ENCODE measurements around the gene COPS9. TPM values are rescaled to one million over a fixed set of nuclear protein-coding genes. Genes with fewer than 3 reads are reported as not detected.
A peak's percentile ranks its signal among the peaks of the same experiment; 100 is the strongest.

The COPS9 gene
- total RNA-seq, 1 donor from 2014 or later: 190 TPM

DNA sequence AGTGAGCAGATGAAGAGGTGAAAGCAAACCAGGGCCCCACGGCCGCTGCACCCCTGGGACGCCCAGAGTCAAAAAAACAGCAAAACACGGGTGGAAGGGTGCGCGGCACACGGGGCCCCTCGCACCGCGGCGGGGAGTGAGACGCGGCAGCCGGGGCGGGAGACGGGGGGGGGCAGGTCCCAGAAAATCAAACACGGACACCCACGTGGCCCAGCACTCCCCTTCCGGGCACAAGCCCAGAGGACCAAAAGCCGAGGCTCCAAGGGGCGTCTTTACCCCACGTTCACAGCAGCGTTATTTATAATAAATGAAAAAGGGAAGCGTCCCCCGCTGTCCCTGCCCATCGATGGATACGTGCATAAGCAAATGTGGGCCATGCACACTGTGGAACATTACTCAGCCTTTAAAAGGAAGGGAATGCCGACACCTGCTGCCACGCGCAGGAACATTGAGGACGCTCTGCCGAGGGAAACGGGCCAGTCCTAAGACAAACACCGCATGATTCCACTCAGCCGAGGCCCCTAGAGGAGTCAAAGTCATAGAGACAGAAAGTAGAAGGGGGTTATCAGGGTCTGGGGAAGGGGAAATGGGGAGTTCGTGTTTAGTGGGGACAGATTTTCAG lies 677 bp upstream of the COPS9 start:
- TF ChIP-seq CTCF (IDR thresholded peaks at IDR 0.05; ENCODE audit: borderline replicate concordance): no peak
- no peak for DNase-seq
- peaks cover 25% of the 10 kb centered on the region for H3K4me1 ChIP-seq
- peaks cover 20% of the 10 kb centered on the region for H3K36me3 ChIP-seq
- H3K9me3 ChIP-seq (replicated peaks): no peaks in the 10 kb centered on the region
- H3K27me3 ChIP-seq (ENCODE audit: low read depth): peaks cover 12% of the 10 kb centered on the region
- H3K4me3 ChIP-seq: peak overlapping the region; percentile 100
- intact Hi-C loops (cut with micrococcal nuclease): no loop called here
- H3K27ac ChIP-seq (replicated peaks): peak overlapping the region; percentile 84

DNA sequence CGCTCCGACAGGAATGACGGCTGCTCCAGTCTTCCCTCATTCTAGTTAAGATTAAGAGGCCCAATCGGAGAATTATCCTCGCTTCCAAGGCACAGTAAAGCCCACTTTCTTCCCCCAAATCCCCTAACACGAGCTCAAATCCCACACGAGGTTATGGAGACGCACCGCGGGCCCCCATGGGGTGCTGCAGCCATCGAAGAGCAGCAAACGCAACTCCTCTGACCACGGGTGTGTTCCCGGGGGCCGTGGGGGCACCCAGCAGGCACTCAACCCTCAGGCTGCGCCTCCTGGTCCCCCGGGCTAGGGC lies 446 bp downstream of the COPS9 start:
- intact Hi-C loops (cut with micrococcal nuclease): no loop called here
- TF ChIP-seq CTCF (IDR thresholded peaks at IDR 0.05; ENCODE audit: borderline replicate concordance): no peak
- peaks cover under 1% of the 10 kb centered on the region for H3K27me3 ChIP-seq (ENCODE audit: low read depth)
- H3K9me3 ChIP-seq (replicated peaks): no peaks in the 10 kb centered on the region
- H3K36me3 ChIP-seq: peaks cover 31% of the 10 kb centered on the region
- peaks cover 25% of the 10 kb centered on the region for H3K4me1 ChIP-seq
- DNase-seq: no peak
- peak overlapping the region; percentile 100 for H3K4me3 ChIP-seq
- peak overlapping the region; percentile 84 for H3K27ac ChIP-seq (replicated peaks)

GRCh38 chr2:240134956-240135520 lies 1.1 kb downstream of the COPS9 start:
- Histone ChIP-seq H3K36me3 (peaks cover 37% of the 10 kb centered on the region), H3K4me1 (peaks cover 25% of the 10 kb centered on the region), H3K27ac (replicated peaks) (no peak overlapping the region), H3K27me3 (ENCODE audit: low read depth) (no peaks in the 10 kb centered on the region), H3K4me3 (peak overlapping the region; percentile 100), H3K9me3 (replicated peaks) (no peaks in the 10 kb centered on the region)
- intact Hi-C loops (cut with micrococcal nuclease): no loop called here
- no peak for TF ChIP-seq CTCF (IDR thresholded peaks at IDR 0.05; ENCODE audit: borderline replicate concordance)
- DNase-seq: no peak

GRCh38 chr2:240134466-240134865 lies 1.6 kb downstream of the COPS9 start:
- H3K27ac ChIP-seq (replicated peaks): no peak overlapping the region
- no peaks in the 10 kb centered on the region for H3K27me3 ChIP-seq (ENCODE audit: low read depth)
- intact Hi-C loops (cut with micrococcal nuclease): no loop called here
- peak overlapping the region; percentile 100 for H3K4me3 ChIP-seq
- peaks cover 43% of the 10 kb centered on the region for H3K36me3 ChIP-seq
- no peaks in the 10 kb centered on the region for H3K9me3 ChIP-seq (replicated peaks)
- DNase-seq: no peak
- H3K4me1 ChIP-seq: peaks cover 25% of the 10 kb centered on the region
- TF ChIP-seq CTCF (IDR thresholded peaks at IDR 0.05; ENCODE audit: borderline replicate concordance): no peak

GRCh38 chr2:240133401-240133800 lies 2.7 kb downstream of the COPS9 start:
- TF ChIP-seq CTCF (IDR thresholded peaks at IDR 0.05; ENCODE audit: borderline replicate concordance): no peak
- Histone ChIP-seq H3K27ac (replicated peaks) (no peak overlapping the region), H3K9me3 (replicated peaks) (no peaks in the 10 kb centered on the region), H3K27me3 (ENCODE audit: low read depth) (no peaks in the 10 kb centered on the region), H3K4me1 (peaks cover 25% of the 10 kb centered on the region), H3K36me3 (peaks cover 52% of the 10 kb centered on the region), H3K4me3 (no peak overlapping the region)
- no peak for DNase-seq
- intact Hi-C loops (cut with micrococcal nuclease): no loop called here

All from left ventricle myocardium inferior (tissue), 1 donor.